GM12891 (cell line): ENCODE measurements around the gene TGFB3.
A peak's percentile ranks its signal among the peaks of the same experiment; 100 is the strongest.
"Not testable (repeated sequence)": the region's sequence is repeated elsewhere in the genome, so short reads cannot be mapped to it uniquely, and the experiment has no call there.

ENCODE experiments used
- DNase-seq: peaks from one replicate; pipeline ENCODE4 v3.0.0; 2011; ENCODE audit warnings: low spot score; ENCODE audit not compliant: insufficient read length
- FAIRE-seq: peaks from 2 replicates; lab custom pipeline; 2011; peaks lifted over from hg19 to GRCh38; lab: Jason Lieb, UNC
- PAX5 ChIP-seq: IDR thresholded peaks from 2 replicates; pipeline ENCODE4 v1.6.1; 2011; ENCODE audit warnings: low read length, moderate library complexity, mild to moderate bottlenecking; ENCODE audit not compliant: insufficient read depth, severe bottlenecking
- POLR2A ChIP-seq: IDR thresholded peaks from 2 replicates; pipeline ENCODE4 v1.6.1; 2011; ENCODE audit warnings: low read depth, low read length, control low read depth
- POLR2AphosphoS5 ChIP-seq: IDR thresholded peaks from 2 replicates; pipeline ENCODE4 v1.6.1; 2011; ENCODE audit warnings: low read depth, low read length, control low read depth
- POU2F2 ChIP-seq: IDR thresholded peaks from 2 replicates; pipeline ENCODE4 v1.6.1; 2011; ENCODE audit warnings: low read depth, mild to moderate bottlenecking, control low read depth, low read length, moderate library complexity
- SPI1 ChIP-seq: IDR thresholded peaks from 2 replicates; pipeline ENCODE4 v1.6.1; 2011; ENCODE audit warnings: low read depth, low read length, control low read depth
- TAF1 ChIP-seq: IDR thresholded peaks from 2 replicates; pipeline ENCODE4 v1.6.1; 2011; ENCODE audit warnings: low read depth, low read length, control low read depth

TGFB3 gene

GRCh38 chr14:75933712-75934296 is 48.0 kb downstream of the TGFB3 start:
- DNase-seq (no peak), FAIRE-seq (peak; percentile 33)
- TF ChIP-seq PAX5 (no peak), POLR2AphosphoS5 (no peak), POU2F2 (no peak), SPI1 (no peak), TAF1 (no peak), POLR2A (no peak)

GRCh38 chr14:75928690-75929181 is 53.1 kb downstream of the TGFB3 start:
- no peak for TF ChIP-seq PAX5
- no peak for TF ChIP-seq POLR2AphosphoS5
- TF ChIP-seq SPI1 = no peak
- TF ChIP-seq POU2F2 = no peak
- TF ChIP-seq POLR2A = no peak
- TF ChIP-seq TAF1 = no peak
- FAIRE-seq = no peak
- no peak for DNase-seq

- no peak for TF ChIP-seq PAX5
- no peak for TF ChIP-seq SPI1
- TF ChIP-seq POLR2A = no peak
- TF ChIP-seq TAF1 = no peak
- TF ChIP-seq POU2F2 = no peak
- TF ChIP-seq POLR2AphosphoS5 = no peak
- DNase-seq (no peak), FAIRE-seq (no peak)
Measured at GRCh38 chr14:75927564-75928087, 54.2 kb downstream of the TGFB3 start.

- TF ChIP-seq POLR2A (no peak), POU2F2 (no peak), PAX5 (no peak), SPI1 (no peak), POLR2AphosphoS5 (no peak), TAF1 (no peak)
- DNase-seq (no peak), FAIRE-seq (peak; percentile 73)
Measured at GRCh38 chr14:75926431-75927115, 55.2 kb downstream of the TGFB3 start.

GRCh38 chr14:75925141-75925840 is 56.5 kb downstream of the TGFB3 start:
- not testable (repeated sequence) for FAIRE-seq, DNase-seq

- not testable (repeated sequence) for DNase-seq, FAIRE-seq
Measured at GRCh38 chr14:75920421-75920820, 61.4 kb downstream of the TGFB3 start.

GRCh38 chr14:75917946-75918335 is 63.9 kb downstream of the TGFB3 start:
- TF ChIP-seq POU2F2 = no peak
- no peak for TF ChIP-seq TAF1
- TF ChIP-seq POLR2AphosphoS5 = no peak
- TF ChIP-seq PAX5 = no peak
- no peak for TF ChIP-seq POLR2A
- TF ChIP-seq SPI1 = peak; percentile 24; the same call in 1 of the 2 replicates
- DNase-seq (no peak), FAIRE-seq (peak; percentile 52)

- TF ChIP-seq TAF1 (no peak), POLR2AphosphoS5 (no peak), POU2F2 (no peak), POLR2A (no peak), PAX5 (no peak), SPI1 (no peak)
- FAIRE-seq = no peak
- DNase-seq = no peak
Measured at GRCh38 chr14:75917322-75917945, 64.4 kb downstream of the TGFB3 start.

- TF ChIP-seq POLR2A = no peak
- no peak for TF ChIP-seq POLR2AphosphoS5
- DNase-seq (no peak), FAIRE-seq (peak; percentile 41)
Measured at GRCh38 chr14:75915045-75915444, 66.8 kb downstream of the TGFB3 start.

- TF ChIP-seq TAF1 (no peak), POLR2AphosphoS5 (no peak), POLR2A (no peak), POU2F2 (no peak), PAX5 (no peak), SPI1 (no peak)
- DNase-seq = no peak
- no peak for FAIRE-seq
Measured at GRCh38 chr14:75913183-75913582, 68.6 kb downstream of the TGFB3 start.
